Epithelial cell of esophagus (primary cell): ENCODE measurements around the gene CR1L.

ENCODE experiments used
- DNase-seq: peaks from one replicate; pipeline ENCODE4 v3.0.0; 2010; ENCODE audit warnings: low read depth
- H3K4me3 ChIP-seq: 2 replicates; pipeline ENCODE4 v1.5.1; 2011; ENCODE audit warnings: mild to moderate bottlenecking, low read length, control low read depth
- TF ChIP-seq, protein P1 (sequence below): IDR thresholded peaks from 2 replicates; pipeline ENCODE4 v1.5.1; 2011; ENCODE audit warnings: low read depth, mild to moderate bottlenecking, low read length, control low read depth, inconsistent platforms; ENCODE audit not compliant: insufficient read depth; ENCODE audit errors: missing control alignments

Gene CR1L

DNA sequence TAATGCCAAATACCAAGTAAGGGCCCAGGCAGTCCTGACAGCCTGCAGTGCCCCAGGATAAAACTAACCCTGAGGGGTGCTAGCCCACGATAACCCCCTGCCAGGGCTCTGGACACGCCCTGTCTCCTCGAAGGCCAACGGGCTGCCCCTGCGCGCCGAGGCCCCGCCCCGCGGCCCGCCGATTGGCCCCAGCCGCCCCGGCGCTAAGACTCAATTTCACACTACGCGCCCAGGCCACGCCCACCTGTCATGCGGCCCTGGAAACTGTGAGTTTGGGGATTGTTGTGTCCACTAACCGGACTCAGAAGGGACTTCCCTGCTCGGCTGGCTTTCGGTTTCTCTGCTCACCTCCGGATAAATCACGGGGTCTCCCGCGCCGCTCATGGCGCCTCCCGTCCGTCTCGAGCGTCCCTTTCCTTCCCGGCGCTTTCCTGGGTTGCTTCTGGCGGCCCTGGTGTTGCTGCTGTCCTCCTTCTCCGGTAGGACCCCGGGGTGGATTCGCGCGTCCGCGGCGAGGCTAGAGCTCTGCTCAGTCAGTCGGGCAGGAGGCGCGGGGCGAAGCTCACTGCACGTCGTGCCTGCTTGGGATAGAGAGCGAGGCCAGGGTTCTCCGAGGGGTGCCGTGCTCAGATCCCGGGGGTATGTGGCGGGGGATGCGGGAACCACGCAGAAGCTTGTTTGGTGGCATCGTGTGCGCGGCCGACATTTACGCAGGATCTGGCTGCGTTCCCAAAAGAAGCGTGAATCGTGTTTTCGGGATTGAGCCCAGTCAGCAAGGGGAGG, at the start of gene CR1L:
Gene CR1L, plus strand, starts transcription at position 282 of the 783 bp plus-strand sequence. Its CDS starts 101 bp downstream, at position 383.
- peak; percentile 73 for DNase-seq
- TF ChIP-seq, protein P1, sequence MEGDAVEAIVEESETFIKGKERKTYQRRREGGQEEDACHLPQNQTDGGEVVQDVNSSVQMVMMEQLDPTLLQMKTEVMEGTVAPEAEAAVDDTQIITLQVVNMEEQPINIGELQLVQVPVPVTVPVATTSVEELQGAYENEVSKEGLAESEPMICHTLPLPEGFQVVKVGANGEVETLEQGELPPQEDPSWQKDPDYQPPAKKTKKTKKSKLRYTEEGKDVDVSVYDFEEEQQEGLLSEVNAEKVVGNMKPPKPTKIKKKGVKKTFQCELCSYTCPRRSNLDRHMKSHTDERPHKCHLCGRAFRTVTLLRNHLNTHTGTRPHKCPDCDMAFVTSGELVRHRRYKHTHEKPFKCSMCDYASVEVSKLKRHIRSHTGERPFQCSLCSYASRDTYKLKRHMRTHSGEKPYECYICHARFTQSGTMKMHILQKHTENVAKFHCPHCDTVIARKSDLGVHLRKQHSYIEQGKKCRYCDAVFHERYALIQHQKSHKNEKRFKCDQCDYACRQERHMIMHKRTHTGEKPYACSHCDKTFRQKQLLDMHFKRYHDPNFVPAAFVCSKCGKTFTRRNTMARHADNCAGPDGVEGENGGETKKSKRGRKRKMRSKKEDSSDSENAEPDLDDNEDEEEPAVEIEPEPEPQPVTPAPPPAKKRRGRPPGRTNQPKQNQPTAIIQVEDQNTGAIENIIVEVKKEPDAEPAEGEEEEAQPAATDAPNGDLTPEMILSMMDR = no peak
- H3K4me3 ChIP-seq = peak within 1 kb of the TSS; percentile 59

DNA sequence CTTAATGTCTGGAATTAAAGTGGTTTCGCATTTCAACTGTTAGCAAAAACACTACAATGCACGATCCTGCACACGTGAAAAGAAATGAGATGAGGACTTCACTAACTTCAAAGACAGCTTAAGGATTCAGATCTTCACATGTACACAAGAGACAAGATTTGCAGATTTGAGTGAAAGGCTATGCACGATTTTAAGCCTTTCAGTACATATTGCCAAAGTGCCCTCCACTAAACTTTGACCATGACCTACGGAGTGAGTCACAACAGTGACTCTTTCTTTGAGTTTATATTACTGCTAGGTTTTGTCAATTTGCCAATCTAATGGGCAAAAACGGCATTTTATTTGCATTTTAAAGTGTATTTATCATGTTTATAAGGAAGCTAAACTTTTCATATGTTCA, 41.2 kb upstream of the CR1L start:
- DNase-seq = peak; percentile 37
- TF ChIP-seq, protein P1 = no peak
- no peak overlapping the region for H3K4me3 ChIP-seq

DNA sequence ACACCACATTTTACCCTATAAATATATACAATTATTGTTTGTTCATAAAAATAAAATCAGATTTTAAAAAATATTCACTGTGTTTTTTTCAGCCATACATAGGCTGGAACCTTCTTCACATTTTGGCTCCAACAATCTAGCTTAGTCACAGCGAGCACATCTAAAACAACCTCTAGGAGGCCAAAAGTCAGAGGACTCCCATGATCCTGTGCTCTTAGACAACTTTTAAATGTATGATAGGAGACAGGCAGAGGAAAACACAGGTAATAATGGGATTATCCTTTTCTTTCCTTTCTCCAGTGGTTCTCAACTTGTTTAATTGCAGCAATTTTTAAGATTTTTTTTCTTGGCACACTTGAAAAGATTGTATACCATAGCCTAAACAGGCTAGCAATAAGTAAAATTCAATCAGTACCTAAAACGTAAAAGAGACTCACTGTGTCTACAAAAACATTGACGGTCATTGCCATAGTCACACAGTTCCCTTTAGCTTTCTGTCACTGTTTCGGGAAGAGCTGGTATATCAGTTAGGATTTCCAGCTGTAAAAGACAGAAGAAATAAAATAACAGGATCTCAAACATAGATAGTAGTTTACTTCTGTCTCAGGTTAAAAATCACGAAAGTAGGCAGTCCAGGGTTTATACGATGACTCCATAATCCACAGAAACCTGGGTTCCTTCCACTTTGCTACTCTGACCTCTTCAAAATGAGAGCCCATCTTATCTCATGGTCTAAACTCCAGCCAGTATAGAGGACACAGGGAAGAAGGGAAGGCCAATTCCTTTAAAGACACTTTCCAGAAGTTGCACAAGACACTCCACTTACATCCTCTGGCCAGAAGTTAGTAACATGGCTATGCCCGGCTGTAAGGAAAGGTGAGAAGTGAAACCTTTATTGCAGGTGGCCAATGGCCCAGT, 39.2 kb upstream of the CR1L start:
- TF ChIP-seq, protein P1 = no peak
- DNase-seq = no peak
- H3K4me3 ChIP-seq = no peak overlapping the region

DNA sequence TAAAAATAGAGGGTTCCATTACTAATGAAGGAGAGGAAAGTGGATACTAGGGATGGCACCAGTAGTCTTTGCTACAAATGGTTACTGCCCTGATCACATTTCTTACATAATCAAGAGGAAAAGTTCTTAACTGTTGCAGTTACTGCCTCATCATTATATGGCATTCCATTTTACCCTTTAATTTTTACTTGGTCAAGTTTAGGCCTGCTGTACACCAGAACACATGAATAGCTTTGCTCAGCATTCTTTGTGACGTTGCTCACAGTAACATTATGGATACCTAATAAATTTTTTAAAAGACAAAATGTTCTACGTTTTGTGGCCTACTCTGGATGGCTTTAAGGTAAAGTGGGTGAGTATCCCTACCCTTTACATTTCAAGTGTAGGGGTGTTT, 38.6 kb upstream of the CR1L start:
- TF ChIP-seq, protein P1 = no peak
- peak; percentile 66 for DNase-seq
- no peak overlapping the region for H3K4me3 ChIP-seq

DNA sequence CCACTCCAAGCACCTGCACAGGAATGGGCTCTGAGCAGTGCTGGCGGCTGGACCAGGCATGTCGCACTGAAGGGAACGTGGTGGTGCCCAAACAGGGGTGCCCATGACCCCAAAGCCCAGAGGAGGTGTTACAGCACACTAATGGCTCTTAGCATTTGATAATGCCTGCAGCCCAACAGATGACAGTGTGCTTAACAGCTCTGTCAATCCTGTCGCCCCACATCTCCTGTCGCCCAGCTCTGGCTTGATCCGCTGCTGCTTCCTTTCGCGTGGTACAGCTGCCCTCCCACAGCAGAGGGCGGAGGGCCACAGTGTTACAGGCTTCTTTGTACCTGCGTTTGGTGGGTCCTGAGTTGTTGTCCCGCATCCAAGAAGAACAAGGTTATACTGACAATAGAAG, 32.2 kb upstream of the CR1L start:
- H3K4me3 ChIP-seq = no peak overlapping the region
- no peak for DNase-seq
- TF ChIP-seq, protein P1 = no peak

DNA sequence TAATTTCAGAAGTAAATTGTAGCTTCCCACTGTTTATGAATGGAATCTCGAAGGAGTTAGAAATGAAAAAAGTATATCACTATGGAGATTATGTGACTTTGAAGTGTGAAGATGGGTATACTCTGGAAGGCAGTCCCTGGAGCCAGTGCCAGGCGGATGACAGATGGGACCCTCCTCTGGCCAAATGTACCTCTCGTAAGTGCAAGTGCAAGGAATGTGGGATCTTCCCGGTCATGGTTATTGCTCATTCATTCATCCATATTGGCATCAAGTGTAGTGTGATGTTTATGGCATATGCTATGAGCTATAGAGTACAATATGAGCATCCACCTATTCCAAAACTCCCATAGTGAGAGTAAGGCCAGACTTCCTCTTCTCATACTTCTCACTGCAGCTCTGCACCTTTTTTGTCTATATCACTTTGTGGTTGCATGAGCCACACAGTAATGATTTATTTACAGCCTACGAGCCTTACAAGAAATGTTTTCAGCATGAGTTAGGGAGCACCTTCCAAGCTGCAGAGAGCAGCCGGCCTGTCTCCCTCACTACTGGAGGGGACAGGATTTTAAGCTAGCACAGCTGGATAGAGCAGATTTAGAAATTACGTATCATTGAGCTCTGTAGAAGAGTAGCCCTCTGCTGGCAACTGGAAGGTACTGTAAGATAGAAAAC, 24.9 kb upstream of the CR1L start:
- H3K4me3 ChIP-seq = no peak overlapping the region
- peak; percentile 57 for DNase-seq
- TF ChIP-seq, protein P1 = peak; percentile 86
